H1 (cell line): ENCODE data around the gene VPS26A. TPM values are rescaled to one million over a fixed set of nuclear protein-coding genes. Genes with fewer than 3 reads are reported as not detected.

ENCODE experiments used
- CHD1 ChIP-seq: IDR thresholded peaks from 2 replicates; pipeline ENCODE4 v1.6.1; 2012; ENCODE audit warnings: low read depth, low read length, improper control_type of control experiment
- CTCF ChIP-seq, 3 experiments: IDR thresholded peaks; 1 replicate in 2 of 3; 2 replicates in 1 of 3; pipeline versions ENCODE4 v1.5.1 to v1.6.1; 2011; ENCODE audit warnings: low read length in 3 of 3, mild to moderate bottlenecking in 3 of 3, inconsistent platforms in 2 of 3, low read depth in 1 of 3, moderate library complexity in 1 of 3; ENCODE audit not compliant: insufficient read depth in 1 of 3; ENCODE audit errors: control extremely low read depth in 1 of 3
- E2F6 ChIP-seq: IDR thresholded peaks from 2 replicates; pipeline ENCODE4 v1.6.1; 2012; ENCODE audit warnings: inconsistent platforms
- EGR1 ChIP-seq: IDR thresholded peaks from 2 replicates; pipeline ENCODE4 v1.6.1; 2011; ENCODE audit warnings: low read depth, low read length, borderline replicate concordance
- PHF8 ChIP-seq: fragments of 200-600 bp; sonication (generic); conservative IDR thresholded peaks from 2 replicates; pipeline ENCODE4 v1.7.1; 2012; ENCODE audit warnings: low read depth, mild to moderate bottlenecking, inconsistent platforms, low read length, moderate library complexity
- POLR2AphosphoS5 ChIP-seq: IDR thresholded peaks from 2 replicates; pipeline ENCODE4 v1.6.1; 2011; ENCODE audit warnings: low read depth, low read length
- RNF2 ChIP-seq: fragments of 200-900, 300-1000 bp; sonication (generic); IDR thresholded peaks from 2 replicates; pipeline ENCODE4 v1.7.1; 2016; ENCODE audit warnings: borderline replicate concordance, low read depth, mild to moderate bottlenecking, antibody characterized with exemption, low read length; ENCODE audit not compliant: poor library complexity, severe bottlenecking; ENCODE audit errors: missing control alignments
- USF2 ChIP-seq: IDR thresholded peaks from 2 replicates; pipeline ENCODE4 v1.6.1; 2011; ENCODE audit warnings: low read length, improper control_type of control experiment
- polyA plus RNA-seq, 7 experiments: library from polyadenylated mRNA; depleted of rRNA in 3 of 7; stranded (reverse) in 5 of 7; unstranded in 2 of 7; fragments of >200 nt in 5 of 7; fragments of 200-250 nt in 2 of 7; gene quantifications; 1 replicate in 5 of 7; 2 replicates in 1 of 7; 4 replicates in 1 of 7; pipeline versions ENCODE4 v1.2.1 to v1.2.3, GENCODE V29; 2011 to 2013; ENCODE audit warnings: missing spikeins in 2 of 7, mixed read lengths in 2 of 7
- total RNA-seq: library from RNA; stranded (reverse); fragmentation: NEBNext Ultra II Directional; extraction: Animal tissue kit (Norgen Biotek cat#: 25700); gene quantifications from 2 replicates; pipeline ENCODE4 v1.2.1, GENCODE V29; 2021

The VPS26A gene
- total and polyA plus RNA-seq, 2 of the 8 experiments (the other 6 are each of a cell fraction or from before 2014, with no cell fraction given) = 10.7 to 44.8 TPM

GRCh38 chr10:69168493-69168892, 44.5 kb downstream of the VPS26A start (continued):
- no peak for TF ChIP-seq CTCF (IDR thresholded peaks at IDR 0.05; ENCODE audit: control extremely low read depth in 1 of 3, insufficient read depth in 1 of 3, low read depth in 1 of 3, low read length in 3 of 3)
- TF ChIP-seq CHD1 = no peak
- TF ChIP-seq E2F6 = no peak
- TF ChIP-seq PHF8 = no peak
- no peak for TF ChIP-seq USF2
- TF ChIP-seq POLR2AphosphoS5 = no peak
- TF ChIP-seq EGR1 = no peak
- no peak for TF ChIP-seq RNF2
